Measurements from ENCODE around the gene ASTL.

Gene ASTL

DNA sequence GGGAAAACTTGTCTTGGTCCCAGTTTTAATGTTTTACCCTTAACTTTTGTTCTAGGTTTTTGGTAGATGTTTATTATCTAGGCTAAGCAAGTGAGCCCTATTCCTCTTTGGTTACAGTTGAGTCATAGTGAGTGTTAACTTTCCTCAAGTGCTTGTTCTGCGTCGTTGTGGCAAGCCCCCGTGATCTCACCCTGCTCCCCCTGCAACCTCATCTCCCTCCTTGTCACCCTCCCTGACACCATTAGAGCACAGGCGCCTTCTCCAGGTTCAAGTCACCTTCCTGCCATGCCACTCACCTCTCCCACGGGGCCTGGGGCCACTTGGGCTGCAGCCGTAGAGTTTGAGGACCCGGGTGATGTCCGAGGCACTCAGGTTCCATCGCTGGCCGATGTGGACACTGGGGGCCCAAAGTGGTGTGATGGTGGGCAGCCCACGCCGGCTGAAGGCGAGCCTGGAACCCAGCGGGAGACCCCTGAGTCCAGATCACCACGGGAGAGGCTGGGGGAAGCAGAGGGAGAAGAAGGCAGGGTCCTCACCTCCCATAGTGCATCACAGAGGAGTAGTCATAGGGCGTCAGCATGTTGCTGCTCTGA is 8.7 kb downstream of the ASTL start:
- DNase-seq (ENCODE audit: low spot score), result no peak

DNA sequence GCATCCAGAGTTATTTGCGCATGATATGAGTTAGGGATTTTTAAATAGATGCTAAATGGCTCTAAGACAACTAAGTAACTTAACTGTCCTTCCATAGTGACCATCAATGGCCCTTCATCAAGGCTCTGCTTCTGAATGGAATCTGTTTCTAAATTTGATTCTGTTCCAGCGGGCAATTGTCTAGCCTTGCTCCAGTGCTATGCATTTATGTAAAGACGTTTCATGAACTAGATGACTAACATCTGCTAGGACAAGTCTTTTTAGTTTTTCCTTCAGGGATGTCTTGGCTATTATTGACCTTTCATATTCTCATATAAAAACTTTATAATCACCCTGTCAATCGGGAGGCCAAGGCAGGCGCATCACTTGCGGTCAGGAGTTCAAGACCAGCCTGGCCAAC is 9.8 kb downstream of the ASTL start:
- DNase-seq (ENCODE audit: low spot score), result no peak

DNA sequence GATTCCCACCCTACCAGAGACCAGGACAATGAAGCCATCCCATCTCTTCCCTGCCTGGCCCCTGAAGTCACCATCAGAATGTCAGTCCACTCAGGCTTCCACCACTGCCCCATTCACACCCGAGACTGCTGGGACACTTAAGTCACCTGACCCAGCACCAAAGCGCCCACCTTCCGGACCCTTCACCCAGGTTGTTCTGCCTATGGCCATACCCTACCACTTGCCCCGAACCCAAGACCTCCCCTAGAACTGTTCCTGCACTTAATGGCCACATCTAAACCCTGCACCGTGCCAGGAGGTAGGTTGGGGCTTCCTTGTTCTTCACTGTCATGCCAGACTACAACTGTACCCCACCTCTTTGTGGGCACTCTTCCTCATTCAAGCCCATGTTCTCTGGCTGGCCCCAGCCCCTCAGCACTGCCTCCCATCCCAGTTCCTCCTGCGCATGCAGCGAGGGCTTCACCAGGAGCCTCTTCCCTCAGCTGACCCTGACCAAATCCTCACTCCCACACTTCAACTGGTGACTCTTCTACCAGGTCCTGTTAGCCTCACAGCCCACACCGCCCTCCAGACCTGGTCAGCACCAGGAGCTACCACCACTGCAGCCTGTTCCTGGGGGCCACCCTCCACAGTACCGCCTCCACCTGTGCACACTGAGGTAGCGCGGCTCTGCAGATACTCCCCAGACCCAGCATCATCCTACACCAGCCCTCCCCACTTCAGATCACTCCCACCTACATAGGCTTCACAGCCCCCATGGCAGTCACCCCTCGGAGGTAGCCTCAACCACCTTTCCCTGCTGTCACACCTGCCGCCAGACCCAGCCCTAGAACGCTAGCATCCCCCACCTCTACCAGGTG is 13.7 kb downstream of the ASTL start:
- DNase-seq (ENCODE audit: low spot score), result no peak

DNA sequence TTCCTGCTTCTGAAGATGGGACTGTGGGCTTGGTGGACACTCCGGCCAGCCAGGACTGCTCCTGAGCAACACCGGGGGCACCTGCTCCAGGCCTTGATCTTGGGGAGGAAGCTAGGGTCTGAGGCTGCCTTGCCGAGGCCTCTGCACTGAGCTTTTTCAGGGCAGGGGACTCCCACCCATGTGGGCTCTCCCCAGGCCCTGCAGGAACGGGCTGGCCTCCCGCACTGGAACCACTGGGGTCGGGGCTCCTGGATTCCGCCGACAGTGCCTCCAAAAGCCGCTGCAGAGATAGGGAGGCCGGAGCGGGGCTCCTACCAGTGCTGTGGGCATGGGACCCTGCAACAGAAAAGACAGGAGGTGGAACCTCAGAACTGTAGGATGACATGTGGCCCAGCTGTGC is 14.4 kb downstream of the ASTL start:
- DNase-seq (ENCODE audit: low spot score), result no peak

DNA sequence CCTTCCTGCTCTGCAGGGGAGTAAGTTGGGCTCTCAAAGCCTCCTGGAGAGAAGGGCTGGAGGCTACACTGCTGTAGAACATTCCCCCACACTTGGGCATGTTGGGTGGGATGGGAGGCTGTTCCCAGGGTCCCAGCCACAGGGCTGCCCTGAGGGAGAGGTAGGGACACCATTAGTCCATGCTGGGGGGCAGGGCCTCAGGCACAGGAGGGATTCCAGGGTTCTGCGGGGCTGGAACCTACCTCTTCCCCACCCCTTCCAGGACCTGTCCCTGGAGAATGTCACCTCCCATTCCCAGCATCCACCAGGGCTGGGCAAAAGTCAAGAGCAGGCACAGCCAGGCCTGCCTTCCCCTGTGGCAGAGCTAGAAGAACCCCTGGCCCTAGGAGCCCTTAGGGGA is 15.0 kb downstream of the ASTL start:
- DNase-seq (ENCODE audit: low spot score), result no peak

DNA sequence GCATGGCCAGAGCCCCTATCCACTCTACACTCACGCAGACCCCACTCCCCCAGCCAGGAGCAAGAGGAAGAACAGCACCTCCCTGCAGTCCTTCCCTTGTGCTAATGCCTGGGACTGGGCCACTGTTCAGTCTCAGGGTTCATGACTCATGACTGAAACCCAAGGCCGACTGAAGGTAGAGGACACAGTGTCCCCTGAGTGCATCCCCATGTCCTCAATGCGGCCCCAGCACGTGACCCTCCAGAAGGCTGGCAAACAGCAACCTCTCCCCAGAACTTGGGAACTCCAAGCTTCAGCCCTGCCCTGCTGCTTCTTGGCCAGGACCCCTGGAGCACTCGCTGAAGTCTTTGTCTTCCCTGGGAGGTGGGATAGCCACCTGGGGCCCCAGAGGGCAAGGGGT is 15.9 kb downstream of the ASTL start:
- DNase-seq (ENCODE audit: low spot score), result no peak

DNA sequence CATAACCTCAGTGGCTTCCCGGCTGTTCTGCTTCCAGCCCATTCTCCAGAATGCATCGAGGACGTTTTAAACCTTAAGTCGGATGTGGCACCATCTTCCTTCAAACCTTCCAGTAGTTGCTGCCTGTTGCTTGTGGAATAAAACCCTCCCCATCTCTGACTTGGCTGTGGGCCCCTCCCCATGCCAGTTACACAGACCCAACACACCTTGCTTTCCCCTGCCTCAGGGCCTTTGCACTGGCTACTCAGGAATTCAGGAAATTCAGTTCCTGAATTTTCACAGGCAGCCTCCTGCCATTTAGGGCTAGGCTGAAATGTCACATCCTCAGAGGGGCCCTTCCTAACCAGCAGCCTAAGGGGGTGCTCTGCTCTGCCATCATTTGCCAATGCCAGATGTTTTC is 16.9 kb downstream of the ASTL start:
- DNase-seq (ENCODE audit: low spot score), result no peak

DNA sequence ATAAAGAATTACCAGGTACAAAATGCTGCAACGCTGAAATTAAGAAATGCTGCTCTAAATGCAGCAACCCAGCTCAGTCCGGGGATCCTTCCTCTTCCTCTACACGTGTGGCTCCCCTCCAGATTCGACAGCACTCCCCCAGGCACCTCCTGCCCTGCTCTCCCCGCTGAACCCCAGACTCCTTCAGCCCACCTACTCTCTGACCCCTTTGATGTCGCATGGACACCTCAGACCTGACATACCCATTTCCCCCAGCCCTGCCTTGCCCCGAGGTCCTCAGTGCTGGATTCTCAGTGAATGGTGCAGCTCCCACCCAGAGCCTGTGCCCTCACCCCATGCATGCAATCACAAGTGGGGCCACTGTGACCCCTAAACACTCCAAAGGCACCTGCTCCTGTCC is 17.3 kb downstream of the ASTL start:
- no peak for DNase-seq (ENCODE audit: low spot score)

DNA sequence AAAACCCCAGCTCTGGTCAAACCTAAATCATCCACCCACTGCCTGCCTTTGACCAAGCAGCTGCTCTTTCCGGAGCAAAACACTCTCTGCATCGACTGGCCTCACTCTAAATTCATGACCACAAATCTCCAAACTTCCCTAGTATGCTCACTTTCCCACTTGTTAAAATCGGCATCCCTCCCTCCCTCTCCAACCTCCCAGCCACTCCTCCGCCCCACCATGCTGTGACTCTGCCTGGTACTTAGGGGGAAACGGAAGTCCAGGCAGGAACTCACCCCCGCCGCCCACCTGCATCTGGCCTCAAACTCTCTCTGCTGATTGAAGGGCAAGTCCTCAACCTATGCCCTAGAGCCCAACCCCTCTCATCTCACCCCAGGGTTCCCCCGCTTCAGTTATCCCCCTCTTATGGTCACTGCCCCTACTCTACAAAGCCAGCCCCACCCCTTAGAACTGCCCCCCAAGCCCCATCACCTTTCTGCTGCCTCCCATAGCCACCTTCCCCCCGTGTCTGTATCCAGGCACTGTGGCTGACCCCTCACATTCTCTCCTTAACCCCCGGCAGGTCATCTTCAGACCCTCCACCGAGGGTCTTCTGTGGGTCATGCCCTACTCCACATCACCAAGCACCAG is 18.1 kb downstream of the ASTL start:
- DNase-seq (ENCODE audit: low spot score), result no peak

DNA sequence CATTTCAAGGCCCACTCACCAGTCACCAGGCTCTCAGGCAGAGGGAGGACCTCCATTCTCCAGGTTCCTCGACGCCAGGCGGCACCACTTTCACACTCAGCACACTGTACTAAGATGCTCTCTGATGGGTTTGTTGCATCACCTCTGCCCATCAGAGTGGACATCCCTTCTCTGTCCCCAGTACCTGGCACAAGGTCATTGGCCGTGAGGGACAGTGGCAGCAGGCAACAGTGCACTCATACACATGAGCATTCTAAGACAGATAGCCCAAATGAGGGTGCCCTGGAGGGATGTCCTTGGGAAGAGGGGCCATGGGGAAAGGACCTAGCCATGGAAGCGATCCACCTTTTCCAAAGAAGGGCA is 18.9 kb downstream of the ASTL start:
- no peak for DNase-seq (ENCODE audit: low spot score)

DNA sequence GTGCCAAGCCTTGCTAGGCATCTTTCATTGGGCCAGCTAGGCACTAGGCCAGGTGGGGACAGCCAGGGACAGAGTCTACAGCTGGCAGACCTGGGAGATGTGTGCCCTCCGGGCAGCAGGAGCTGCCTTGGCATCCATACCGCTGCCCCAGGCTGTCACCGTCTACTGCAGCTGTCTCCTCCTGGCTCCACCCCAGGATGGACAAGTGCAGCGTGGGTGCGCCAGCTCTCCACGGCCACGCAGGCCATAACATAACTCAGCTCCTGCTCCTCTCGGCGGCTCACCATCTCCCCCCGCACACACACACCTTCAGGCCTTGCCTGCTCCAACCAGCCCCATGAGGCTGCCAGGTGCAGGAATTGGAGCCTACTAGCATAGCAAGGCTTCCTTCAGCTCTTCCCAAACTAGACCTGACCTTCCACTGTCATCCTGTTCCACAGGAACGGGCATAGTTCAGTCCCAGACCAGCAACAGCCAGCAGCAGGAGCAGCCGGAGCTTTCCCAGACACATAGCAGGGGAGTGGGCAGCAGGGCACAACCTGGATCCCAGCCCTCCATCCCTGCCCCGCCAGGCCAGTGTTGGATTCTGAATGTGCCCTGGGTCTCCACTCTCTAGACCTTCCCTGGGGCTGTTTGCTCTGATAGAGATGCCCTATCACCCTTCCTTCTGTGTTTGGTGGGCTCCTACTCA is 19.5 kb downstream of the ASTL start:
- DNase-seq (ENCODE audit: low spot score), result no peak

DNA sequence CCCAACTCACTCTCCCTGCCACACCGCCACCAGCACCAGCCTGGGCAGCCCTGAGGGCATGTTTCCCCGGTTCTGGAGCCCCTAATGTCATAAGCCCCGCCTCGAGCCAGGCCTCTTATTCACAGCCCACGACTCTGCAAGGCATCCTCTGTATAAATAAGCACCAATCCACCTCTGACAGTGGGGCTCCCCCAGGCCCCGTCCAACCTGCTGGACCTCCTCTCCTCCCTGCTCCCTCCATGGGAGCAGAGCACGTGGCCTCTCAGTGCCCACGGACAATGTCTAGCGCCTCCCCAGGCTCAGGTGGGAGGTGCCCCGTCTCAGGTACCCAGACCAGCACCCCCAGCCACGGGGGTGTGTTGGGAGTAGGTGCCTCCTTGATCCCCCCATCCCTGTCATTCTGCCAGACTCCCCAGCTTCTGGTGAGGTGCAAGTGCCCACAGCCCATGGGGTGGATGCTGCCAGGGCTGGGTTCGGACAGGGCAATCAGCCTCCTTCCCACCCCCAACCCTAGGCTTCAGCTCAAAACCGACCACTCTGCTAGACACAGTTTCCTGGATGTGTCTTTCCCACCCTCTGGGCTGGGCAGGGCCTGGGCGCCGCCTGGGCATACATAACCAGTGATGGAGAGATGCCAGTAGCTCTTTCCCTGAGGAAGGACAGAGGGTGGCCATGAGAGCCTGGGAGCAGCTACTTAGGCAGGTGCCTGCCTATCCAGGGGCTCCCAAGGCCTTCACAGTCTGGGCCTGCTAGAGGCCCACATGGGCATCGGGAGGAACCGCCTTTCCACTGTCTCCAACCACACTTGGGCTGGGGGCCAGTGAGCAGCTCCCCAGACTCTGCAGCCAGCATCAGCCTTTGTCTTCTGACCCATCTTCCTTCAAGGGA is 20.4 kb downstream of the ASTL start:
- no peak for DNase-seq (ENCODE audit: low spot score)

DNA sequence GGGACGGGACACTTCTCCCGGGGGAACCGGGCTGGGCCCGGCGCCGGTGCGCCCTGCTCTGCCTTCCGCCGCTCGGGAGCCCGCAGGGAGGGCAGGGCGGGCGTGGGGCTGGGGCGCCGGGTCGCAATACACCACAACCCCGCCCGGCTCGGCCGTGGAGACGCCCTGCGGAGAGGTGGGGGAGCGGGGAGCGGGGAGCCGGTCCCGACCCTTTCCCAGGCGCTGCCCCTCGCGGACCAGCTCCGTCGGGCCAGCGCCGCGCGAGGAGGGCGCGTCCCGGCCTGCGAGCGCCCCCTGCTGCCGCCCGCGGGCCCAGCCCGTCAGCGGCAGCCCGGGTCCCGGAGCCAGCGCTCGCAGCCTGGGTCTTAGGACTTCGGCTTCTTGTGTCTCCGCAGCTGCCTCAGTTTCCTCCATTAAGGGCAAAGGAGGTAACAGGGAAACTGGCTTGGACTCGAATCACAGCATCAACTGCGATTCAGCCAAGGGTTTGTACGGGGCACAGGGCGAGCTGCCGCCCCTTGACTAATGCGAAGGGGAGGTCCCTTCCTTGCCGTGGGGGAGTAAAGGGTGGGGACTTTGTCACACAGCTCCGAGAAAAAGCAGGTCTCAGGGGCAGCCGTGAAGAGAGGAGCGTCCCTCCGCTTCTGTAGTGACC is 21.3 kb downstream of the ASTL start:
- DNase-seq (ENCODE audit: low spot score), result peak; percentile 55

DNA sequence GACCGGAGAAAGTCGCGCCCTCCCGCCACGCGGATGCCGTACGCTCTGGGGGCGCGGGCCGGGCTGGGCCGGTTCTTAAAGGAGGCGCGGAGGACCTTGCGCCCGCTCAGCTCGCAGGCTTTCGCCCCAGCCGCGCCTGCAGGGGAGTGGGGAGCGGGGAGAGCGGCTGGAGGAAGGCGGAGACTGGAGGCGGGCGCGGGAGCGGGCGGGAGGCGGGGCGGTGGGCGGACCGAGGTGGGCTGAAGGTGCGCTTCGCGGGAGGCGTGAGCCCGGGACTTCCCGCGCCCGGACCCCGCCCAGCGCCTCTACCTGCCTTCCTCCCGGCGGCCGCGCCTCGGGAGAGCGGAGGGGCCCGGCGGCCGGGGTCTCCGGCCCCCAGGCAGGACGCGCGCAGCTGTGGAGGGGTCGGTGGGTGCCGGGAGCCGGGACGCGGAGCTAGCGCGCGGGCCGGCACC is 21.9 kb downstream of the ASTL start, which contains the start of gene ADRA2B:
Gene ADRA2B (minus strand): TSS at position 148 of the 455 bp plus-strand sequence. CDS start 422 bp downstream, outside the sequence.
- DNase-seq (ENCODE audit: low spot score), result peak; percentile 32

DNA sequence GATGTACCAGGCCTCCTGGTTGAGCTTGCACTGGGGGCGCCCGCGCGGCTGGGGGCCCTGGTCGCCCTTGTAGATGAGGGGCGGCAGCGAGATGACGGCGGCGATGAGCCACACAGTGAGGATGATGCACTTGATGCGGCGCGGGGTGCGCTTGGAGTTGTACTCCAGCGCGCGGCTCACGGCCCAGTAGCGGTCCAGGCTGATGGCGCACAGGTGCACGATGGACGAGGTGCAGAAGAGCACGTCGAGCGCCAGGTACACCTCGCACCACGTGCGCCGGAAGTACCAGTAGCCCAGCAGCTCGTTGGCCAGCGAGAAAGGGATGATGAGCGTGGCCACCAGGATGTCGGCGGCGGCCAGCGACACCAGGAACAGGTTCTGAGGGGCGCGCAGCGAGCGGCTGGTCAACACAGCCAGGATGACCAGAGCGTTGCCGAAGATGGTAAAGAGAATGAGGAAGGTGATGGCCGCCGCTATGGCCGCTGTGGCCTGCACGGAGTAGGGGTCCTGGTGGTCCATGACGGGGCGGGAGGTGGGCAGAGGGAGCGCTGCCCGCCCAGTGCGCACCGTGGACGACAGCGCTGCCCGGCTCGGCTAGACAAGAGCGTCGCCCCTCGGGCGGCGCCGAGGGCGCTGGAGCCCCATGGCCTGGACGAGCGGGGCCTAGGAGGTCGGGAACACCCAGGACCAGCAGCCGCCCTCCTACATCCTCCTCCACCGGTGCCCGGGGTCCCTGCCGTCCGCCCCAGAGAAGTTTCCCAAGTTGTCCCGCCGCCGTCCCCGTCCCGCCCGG is 22.5 kb downstream of the ASTL start:
- no peak for DNase-seq (ENCODE audit: low spot score)

DNA sequence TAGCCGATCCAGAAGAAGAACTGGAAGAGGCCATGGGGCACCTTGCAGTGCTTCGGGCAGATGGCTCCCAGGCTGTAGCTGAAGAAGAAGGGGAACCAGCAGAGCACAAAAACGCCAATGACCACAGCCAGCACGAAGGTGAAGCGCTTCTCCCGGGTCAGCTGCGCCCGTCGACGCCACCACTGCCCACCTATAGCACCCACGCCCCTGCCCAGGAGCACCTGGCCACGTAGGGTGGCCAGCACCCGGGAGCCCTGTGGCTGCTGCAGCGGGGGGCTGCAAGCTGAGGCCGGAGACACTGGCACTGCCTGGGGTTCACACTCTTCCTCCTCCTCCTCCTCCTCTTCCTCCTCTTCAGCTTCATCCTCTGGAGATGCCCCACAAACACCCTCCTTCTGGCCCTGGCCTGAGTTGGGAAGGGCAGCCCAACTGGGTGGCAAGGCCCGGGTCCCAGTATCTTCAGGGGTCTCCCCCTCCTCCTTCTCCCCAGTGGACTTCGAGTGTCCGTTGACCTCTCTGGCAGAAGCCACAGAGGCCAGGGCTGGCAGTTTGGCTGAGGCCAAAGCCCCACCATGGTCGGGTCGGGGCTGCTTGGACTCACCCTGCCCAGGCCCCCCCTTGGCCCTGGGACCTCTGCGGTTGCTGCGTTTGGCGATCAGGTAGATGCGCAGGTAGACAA is 23.3 kb downstream of the ASTL start:
- DNase-seq (ENCODE audit: low spot score), result no peak

DNA sequence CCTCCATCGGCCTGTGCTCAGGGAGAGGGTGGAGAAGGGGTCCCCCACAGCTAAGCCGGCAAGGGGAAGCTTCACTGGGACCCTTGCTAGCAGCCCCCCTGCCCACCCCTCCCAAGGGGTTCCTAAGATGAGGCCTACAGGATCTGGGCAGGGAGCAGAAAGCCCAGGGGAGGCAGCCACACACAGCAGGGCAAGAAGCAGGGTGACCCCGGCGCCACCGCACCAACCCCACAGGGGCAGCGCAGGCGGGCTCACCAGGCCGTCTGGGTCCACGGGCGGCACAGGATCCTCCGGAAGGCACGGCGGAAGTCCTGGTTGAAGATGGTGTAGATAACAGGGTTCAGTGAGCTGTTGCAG is 23.8 kb downstream of the ASTL start:
- DNase-seq (ENCODE audit: low spot score), result no peak

DNA sequence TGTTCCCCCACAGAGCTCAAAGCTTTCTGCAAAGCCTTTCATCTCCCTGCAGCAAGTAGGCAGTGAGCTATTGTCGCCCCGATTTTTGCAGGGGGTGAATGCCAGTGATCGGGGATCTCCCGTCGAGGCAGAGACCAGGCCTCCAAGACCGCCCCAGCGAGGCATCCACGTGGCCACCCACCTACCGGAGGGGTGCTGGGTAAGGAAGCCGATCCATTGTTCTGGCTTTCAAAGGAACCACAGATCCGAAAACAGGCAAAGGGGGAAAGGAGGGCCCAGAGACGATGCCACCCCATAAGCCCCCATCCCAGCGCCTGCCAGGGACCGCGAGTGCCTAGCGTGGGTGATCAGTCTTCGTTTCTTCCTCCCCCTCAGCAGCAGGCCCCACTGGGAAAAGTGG is 24.4 kb downstream of the ASTL start:
- no peak for DNase-seq (ENCODE audit: low spot score)

DNA sequence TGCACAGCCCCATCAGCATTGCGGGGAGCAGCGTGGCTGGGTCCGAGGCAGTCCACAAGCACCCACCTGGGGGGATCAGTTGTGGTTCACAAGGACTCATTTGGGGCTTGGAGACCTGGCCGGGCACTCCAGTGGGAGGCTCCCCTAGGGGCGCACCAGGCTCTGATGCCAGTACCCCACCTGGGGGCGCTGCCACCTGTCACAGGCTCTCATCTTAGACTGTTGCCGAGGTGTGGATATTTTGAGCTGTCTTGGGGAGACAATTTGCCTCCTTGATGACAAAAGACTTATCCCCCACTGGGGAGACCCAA is 25.0 kb downstream of the ASTL start:
- DNase-seq (ENCODE audit: low spot score), result no peak
